Measurements from ENCODE around the gene NOL9.

NOL9 gene

GRCh38 chr1:6521536-6521935 is 32.8 kb downstream of the NOL9 start:
- DNase-seq (ENCODE audit: low read depth in 3 of 3) = no peak

- DNase-seq (ENCODE audit: low read depth in 3 of 3) = no peak
Measured at GRCh38 chr1:6519935-6520671, 34.2 kb downstream of the NOL9 start.

GRCh38 chr1:6519491-6519934 is 34.8 kb downstream of the NOL9 start:
- DNase-seq (ENCODE audit: low read depth in 3 of 3) = no peak

- DNase-seq (ENCODE audit: low read depth in 3 of 3) = no peak
Measured at GRCh38 chr1:6517435-6517851, 36.9 kb downstream of the NOL9 start.

GRCh38 chr1:6515771-6516170 is 38.5 kb downstream of the NOL9 start:
- DNase-seq (ENCODE audit: low read depth in 3 of 3) = no peak

GRCh38 chr1:6513320-6513801 is 41.0 kb downstream of the NOL9 start:
- DNase-seq (ENCODE audit: low read depth in 3 of 3) = no peak

GRCh38 chr1:6512908-6513280 is 41.4 kb downstream of the NOL9 start:
- no peak for DNase-seq (ENCODE audit: low read depth in 3 of 3)

GRCh38 chr1:6512245-6512907 is 41.9 kb downstream of the NOL9 start:
- DNase-seq (ENCODE audit: low read depth in 3 of 3) = no peak

- DNase-seq (ENCODE audit: low read depth in 3 of 3) = no peak
Measured at GRCh38 chr1:6511561-6512244, 42.6 kb downstream of the NOL9 start.

GRCh38 chr1:6511056-6511455 is 43.3 kb downstream of the NOL9 start:
- no peak for DNase-seq (ENCODE audit: low read depth in 3 of 3)

- no peak for DNase-seq (ENCODE audit: low read depth in 3 of 3)
Measured at GRCh38 chr1:6510493-6510892, 43.8 kb downstream of the NOL9 start.

GRCh38 chr1:6509919-6510291 is 44.4 kb downstream of the NOL9 start:
- DNase-seq (ENCODE audit: low read depth in 3 of 3) = no peak

- no peak for DNase-seq (ENCODE audit: low read depth in 3 of 3)
Measured at GRCh38 chr1:6509220-6509918, 44.9 kb downstream of the NOL9 start.

GRCh38 chr1:6508816-6509189 is 45.5 kb downstream of the NOL9 start:
- no peak for DNase-seq (ENCODE audit: low read depth in 3 of 3)

GRCh38 chr1:6508154-6508815 is 46.0 kb downstream of the NOL9 start:
- DNase-seq (ENCODE audit: low read depth in 3 of 3) = no peak

- no peak for DNase-seq (ENCODE audit: low read depth in 3 of 3)
Measured at GRCh38 chr1:6507461-6507911, 46.8 kb downstream of the NOL9 start.

- no peak for DNase-seq (ENCODE audit: low read depth in 3 of 3)
Measured at GRCh38 chr1:6507037-6507428, 47.3 kb downstream of the NOL9 start.

GRCh38 chr1:6506210-6507036 is 47.9 kb downstream of the NOL9 start:
- DNase-seq (ENCODE audit: low read depth in 3 of 3) = no peak

GRCh38 chr1:6505367-6506209 is 48.7 kb downstream of the NOL9 start:
- DNase-seq (ENCODE audit: low read depth in 3 of 3) = no peak

GRCh38 chr1:6504887-6505286 is 49.4 kb downstream of the NOL9 start:
- no peak for DNase-seq (ENCODE audit: low read depth in 3 of 3)
